ENCODE results near the gene CERK.

CERK gene

DNA sequence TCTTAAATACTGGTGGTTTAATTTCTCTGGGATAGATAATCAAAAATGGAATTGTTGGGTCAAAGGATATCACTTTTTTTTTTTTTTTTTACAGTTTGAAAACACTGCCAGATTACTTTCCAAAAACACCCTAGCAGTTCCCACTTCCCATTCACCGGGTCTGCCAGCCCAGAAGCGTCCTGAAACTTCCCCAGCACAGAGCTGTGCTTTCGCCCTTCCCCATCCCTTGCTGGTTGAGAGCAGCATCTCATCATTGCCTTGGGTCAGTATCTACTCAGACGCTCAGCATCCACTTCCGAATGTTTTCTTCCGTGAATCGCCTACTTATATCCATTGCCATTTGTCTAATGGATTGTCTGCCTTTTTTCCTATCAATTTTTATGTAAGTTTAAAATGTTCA lies 5.5 kb downstream of the CERK start:
- Histone ChIP-seq H3K36me3 (ENCODE audit: control insufficient read depth, insufficient read depth, low read length) (peaks cover 2% of the 10 kb centered on the region), H3K4me1 (ENCODE audit: control insufficient read depth, insufficient read depth, low read length) (peaks cover 27% of the 10 kb centered on the region), H3K9ac (ENCODE audit: low read length) (no peak overlapping the region), H3K27me3 (ENCODE audit: control insufficient read depth, insufficient read depth, low read length) (no peaks in the 10 kb centered on the region), H3K4me3 (ENCODE audit: low read length) (no peak overlapping the region), H3K27ac (ENCODE audit: low read depth, low read length) (no peak overlapping the region)

DNA sequence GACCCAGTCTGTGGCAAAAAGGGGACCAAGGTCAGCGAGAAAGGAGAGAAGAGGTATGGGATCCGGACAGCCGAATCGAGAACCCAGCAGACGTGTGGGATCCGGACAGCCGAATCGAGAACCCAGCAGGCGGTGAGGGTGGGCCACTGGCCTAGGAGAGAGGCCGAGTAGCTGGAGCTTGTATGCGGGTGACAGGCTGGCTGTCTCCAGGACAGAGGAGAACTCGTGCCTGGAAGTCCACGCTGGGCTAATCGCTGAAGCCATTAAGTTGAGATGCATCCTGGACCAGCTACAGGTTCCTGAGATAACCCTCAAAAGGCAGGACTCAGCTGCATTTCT lies 6.0 kb downstream of the CERK start:
- Histone ChIP-seq H3K4me3 (ENCODE audit: low read length) (no peak overlapping the region), H3K36me3 (ENCODE audit: control insufficient read depth, insufficient read depth, low read length) (peaks cover 2% of the 10 kb centered on the region), H3K27me3 (ENCODE audit: control insufficient read depth, insufficient read depth, low read length) (no peaks in the 10 kb centered on the region), H3K4me1 (ENCODE audit: control insufficient read depth, insufficient read depth, low read length) (peaks cover 27% of the 10 kb centered on the region), H3K27ac (ENCODE audit: low read depth, low read length) (no peak overlapping the region), H3K9ac (ENCODE audit: low read length) (no peak overlapping the region)

DNA sequence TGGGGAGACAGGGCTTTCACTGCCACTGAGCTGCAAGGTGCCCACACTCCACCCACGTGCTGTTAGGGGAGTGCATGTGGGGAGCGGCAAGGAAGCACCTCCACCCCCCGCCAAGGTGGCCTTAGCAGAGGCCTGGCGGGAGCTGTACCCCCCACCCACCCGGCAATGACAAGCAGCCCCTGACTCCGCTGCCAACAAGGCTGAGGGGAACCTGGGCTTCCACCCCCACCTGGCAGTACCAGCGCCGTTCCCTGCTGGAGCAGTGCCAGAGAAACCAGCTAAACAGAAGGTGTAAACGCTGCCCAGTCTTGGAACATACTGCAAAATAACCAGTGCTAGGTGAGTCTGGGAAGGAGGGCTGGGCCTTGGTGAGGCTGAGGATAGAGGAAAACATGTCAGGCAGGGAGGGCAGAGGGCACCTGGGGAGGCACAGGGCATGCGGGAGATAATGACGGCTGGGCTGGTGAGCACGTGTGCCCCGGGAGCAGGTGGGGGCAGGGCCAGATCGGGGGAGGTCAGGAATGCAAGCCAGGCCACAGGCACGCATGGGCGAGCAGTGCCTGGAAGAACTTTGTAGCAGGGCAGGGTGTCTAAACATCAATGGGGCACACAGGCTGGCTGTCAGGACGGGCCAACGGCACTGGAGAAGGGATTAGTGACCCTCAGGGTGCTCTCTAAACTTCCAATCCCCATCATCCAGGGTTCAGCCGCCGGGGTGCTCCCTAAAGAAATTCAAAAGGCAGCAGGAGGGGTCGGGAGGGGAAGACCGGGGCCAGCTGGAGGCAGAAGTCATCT lies 6.6 kb downstream of the CERK start:
- Histone ChIP-seq H3K36me3 (ENCODE audit: control insufficient read depth, insufficient read depth, low read length) (peaks cover 2% of the 10 kb centered on the region), H3K4me1 (ENCODE audit: control insufficient read depth, insufficient read depth, low read length) (peaks cover 22% of the 10 kb centered on the region), H3K4me3 (ENCODE audit: low read length) (peak overlapping the region; percentile 28), H3K9ac (ENCODE audit: low read length) (no peak overlapping the region), H3K27me3 (ENCODE audit: control insufficient read depth, insufficient read depth, low read length) (no peaks in the 10 kb centered on the region), H3K27ac (ENCODE audit: low read depth, low read length) (peak overlapping the region; percentile 9)

DNA sequence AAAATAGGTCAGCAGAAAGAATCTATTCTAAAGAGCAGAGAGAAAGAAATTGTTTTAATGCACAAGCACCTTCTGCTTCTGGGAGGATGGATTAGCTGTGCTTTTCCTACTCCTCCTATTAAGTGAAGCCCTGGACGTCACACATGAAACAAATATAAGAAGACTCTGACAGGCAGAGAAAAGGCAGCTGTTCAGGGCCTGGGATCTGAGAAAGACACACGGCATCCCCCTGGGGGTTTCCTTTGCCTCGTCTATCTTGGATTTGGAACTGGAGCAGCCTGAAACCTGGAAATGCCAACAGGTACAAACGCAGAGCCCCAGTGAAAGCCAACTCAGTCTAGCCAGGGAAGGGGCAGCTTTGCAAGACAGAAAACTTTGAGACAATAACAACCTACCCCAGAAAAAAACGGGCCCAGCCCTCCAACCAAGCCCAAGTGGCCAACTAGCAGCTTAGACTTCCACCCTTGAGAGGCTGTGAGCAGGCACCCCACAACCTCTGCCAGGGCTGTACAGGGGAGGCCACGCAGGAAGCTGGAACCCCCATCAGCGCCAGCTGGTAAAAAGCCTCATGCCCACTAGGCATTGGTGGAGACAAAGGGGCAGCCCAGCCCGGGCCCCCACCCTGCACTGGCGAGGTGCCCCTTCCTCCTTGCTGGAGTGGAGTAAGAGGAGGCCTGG lies 7.3 kb downstream of the CERK start:
- Histone ChIP-seq H3K4me1 (ENCODE audit: control insufficient read depth, insufficient read depth, low read length) (peaks cover 17% of the 10 kb centered on the region), H3K36me3 (ENCODE audit: control insufficient read depth, insufficient read depth, low read length) (peaks cover 2% of the 10 kb centered on the region), H3K9ac (ENCODE audit: low read length) (no peak overlapping the region), H3K4me3 (ENCODE audit: low read length) (no peak overlapping the region), H3K27me3 (ENCODE audit: control insufficient read depth, insufficient read depth, low read length) (no peaks in the 10 kb centered on the region), H3K27ac (ENCODE audit: low read depth, low read length) (no peak overlapping the region)

DNA sequence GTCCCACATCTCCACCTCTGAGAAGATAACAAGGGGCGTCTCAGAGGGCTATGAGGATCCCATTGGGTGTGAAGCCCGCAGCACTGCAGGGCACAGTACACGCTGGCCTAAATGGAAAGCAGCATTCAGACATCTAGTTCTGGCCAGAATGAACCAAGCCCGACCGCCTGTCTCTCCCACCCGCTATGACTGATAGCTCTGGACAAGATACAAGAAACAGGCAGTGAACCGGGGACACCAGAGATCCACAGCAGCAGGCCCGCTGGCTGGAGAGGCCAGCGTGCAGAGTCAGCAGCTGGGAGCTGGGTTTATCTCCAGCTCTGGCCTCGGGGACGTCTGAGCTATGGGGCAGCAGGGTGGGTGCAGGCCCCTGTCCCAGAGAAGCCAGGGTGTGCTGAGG lies 9.6 kb downstream of the CERK start:
- no peak overlapping the region for H3K4me3 ChIP-seq (ENCODE audit: low read length)
- no peak overlapping the region for H3K9ac ChIP-seq (ENCODE audit: low read length)
- H3K27me3 ChIP-seq (ENCODE audit: control insufficient read depth, insufficient read depth, low read length): no peaks in the 10 kb centered on the region
- H3K4me1 ChIP-seq (ENCODE audit: control insufficient read depth, insufficient read depth, low read length): peaks cover 4% of the 10 kb centered on the region
- peaks cover 5% of the 10 kb centered on the region for H3K36me3 ChIP-seq (ENCODE audit: control insufficient read depth, insufficient read depth, low read length)
- no peak overlapping the region for H3K27ac ChIP-seq (ENCODE audit: low read depth, low read length)

DNA sequence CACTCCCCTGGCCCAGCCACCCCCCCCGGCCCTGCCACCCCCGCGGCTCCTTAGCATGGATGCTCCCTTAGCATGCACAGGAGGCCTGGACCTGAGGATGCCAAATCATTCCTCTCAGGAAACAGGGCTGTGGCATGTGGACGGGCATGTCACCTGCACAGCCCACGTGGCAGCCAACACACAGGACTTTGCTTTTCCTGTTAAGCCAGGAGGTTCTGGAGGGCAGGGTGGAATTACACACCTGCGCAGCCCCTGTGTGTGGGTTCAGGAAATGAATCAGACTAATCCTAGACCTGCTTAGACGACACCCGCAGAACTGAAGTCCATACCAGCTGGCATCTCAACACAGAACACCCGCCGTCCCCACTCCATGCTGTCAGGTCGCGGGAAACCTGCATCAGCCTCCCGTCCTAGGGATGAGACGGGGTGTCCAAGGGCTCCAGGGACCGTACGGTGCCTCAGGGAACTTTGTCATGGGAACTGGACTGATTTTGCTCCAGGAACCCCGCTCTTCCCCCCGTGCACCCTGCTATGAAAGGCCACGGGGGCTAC lies 10.2 kb downstream of the CERK start:
- H3K27ac ChIP-seq (ENCODE audit: low read depth, low read length): no peak overlapping the region
- H3K36me3 ChIP-seq (ENCODE audit: control insufficient read depth, insufficient read depth, low read length): peaks cover 5% of the 10 kb centered on the region
- H3K9ac ChIP-seq (ENCODE audit: low read length): no peak overlapping the region
- H3K4me1 ChIP-seq (ENCODE audit: control insufficient read depth, insufficient read depth, low read length): peaks cover 4% of the 10 kb centered on the region
- H3K4me3 ChIP-seq (ENCODE audit: low read length): no peak overlapping the region
- H3K27me3 ChIP-seq (ENCODE audit: control insufficient read depth, insufficient read depth, low read length): no peaks in the 10 kb centered on the region

DNA sequence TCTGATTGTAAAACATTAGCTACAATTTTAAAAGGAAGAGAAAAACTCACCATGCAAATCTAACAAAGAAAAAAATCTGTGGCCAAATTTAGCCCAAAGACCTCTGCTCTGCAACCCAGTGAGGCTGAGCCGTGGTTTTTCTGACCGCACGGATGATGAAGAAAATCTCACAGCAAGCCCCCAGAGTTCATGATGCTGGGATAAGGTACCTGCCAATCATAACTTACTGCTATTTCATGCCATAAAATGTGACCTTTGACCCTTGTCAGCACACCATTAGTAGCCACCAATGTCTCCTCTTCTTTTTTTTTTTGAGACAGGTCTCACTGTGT lies 11.1 kb downstream of the CERK start:
- H3K27me3 ChIP-seq (ENCODE audit: control insufficient read depth, insufficient read depth, low read length): no peaks in the 10 kb centered on the region
- H3K4me1 ChIP-seq (ENCODE audit: control insufficient read depth, insufficient read depth, low read length): peaks cover 4% of the 10 kb centered on the region
- no peak overlapping the region for H3K9ac ChIP-seq (ENCODE audit: low read length)
- H3K4me3 ChIP-seq (ENCODE audit: low read length): no peak overlapping the region
- no peak overlapping the region for H3K27ac ChIP-seq (ENCODE audit: low read depth, low read length)
- H3K36me3 ChIP-seq (ENCODE audit: control insufficient read depth, insufficient read depth, low read length): peaks cover 5% of the 10 kb centered on the region

DNA sequence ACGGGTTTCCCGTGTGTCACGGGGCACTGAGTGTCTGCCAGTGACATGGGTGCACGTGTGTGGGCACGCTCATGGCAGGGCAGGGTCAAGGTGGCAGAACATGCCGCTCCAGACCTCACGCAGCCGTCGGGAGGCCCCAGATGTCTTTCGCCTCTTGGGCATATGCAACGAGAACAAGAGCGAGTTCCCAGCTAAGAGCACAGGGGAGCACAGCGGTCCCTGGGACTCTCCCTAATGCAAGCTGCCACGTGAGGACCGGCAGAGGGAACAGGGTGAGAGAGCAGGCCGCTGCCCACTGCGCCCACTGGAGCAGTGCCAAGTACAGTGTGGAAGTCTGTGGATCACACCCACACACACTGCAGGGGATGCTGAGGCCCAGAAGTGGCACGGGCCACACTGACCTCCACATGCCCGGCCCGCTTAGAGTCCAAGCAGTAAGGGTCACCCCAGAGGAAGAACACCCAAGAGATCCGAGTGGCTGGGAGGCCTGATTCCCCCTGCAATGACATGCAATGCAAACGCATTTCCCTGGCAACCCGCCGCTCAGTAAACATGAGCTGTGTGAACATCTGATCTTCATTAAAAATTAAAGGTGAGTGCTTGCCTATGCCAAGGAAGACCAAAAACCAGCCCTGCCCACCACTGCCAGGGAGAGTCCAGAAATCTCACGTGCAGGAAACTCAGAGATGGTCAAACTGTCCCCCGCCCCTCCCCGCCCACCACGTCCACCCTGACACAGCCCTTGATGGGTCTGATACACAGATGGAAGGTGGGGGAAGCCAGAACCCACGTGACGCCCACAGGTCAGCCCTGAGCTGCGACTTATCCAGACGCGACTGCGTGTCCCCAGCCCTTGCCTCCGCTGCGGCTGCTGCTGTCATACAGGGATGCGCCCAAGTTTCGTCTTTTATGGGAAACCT lies 11.7 kb downstream of the CERK start:
- Histone ChIP-seq H3K27me3 (ENCODE audit: control insufficient read depth, insufficient read depth, low read length) (no peaks in the 10 kb centered on the region), H3K4me3 (ENCODE audit: low read length) (no peak overlapping the region), H3K9ac (ENCODE audit: low read length) (no peak overlapping the region), H3K4me1 (ENCODE audit: control insufficient read depth, insufficient read depth, low read length) (peaks cover 1% of the 10 kb centered on the region), H3K27ac (ENCODE audit: low read depth, low read length) (no peak overlapping the region), H3K36me3 (ENCODE audit: control insufficient read depth, insufficient read depth, low read length) (peaks cover 5% of the 10 kb centered on the region)

DNA sequence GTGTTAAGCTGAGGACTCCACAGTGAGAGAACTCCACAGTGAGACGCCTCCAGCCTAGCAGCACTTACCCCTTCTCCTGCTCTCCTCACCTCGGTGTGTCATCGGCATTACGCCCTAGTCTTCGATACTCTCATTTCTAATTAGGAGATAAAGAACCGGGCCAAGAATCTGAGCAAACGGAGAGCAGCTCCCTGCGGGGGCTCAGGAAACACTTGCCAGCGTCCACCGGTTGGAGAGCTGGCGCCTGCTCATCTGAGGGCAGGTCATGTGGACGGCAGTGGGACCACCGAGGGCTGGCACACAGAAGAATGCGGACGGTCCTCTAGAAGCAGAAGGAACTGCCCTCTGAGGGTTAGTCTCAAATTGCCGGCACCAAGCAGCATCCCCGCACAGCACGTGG lies 13.0 kb downstream of the CERK start:
- H3K9ac ChIP-seq (ENCODE audit: low read length): no peak overlapping the region
- peaks cover 5% of the 10 kb centered on the region for H3K36me3 ChIP-seq (ENCODE audit: control insufficient read depth, insufficient read depth, low read length)
- no peaks in the 10 kb centered on the region for H3K4me1 ChIP-seq (ENCODE audit: control insufficient read depth, insufficient read depth, low read length)
- no peaks in the 10 kb centered on the region for H3K27me3 ChIP-seq (ENCODE audit: control insufficient read depth, insufficient read depth, low read length)
- no peak overlapping the region for H3K27ac ChIP-seq (ENCODE audit: low read depth, low read length)
- H3K4me3 ChIP-seq (ENCODE audit: low read length): no peak overlapping the region

DNA sequence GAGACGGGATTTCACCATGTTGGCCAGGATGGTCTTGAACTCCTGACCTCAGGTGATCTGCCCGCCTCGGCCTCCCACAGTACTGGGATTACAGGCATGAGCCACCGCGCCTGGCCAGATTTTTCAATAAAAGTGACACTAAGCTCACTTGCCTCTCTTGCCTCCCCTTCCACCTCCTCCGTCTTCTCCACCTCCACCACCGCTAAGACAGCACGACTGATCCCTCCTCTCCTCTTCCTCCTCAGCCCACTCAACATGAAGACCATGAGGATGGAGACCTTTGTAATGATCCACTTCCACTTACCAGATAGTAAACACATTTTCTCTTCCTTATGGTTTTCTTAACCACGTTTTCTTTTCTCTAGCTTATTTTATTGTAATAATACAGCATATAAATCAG lies 14.2 kb downstream of the CERK start:
- Histone ChIP-seq H3K27ac (ENCODE audit: low read depth, low read length) (no peak overlapping the region), H3K9ac (ENCODE audit: low read length) (no peak overlapping the region), H3K4me3 (ENCODE audit: low read length) (no peak overlapping the region), H3K27me3 (ENCODE audit: control insufficient read depth, insufficient read depth, low read length) (no peaks in the 10 kb centered on the region), H3K4me1 (ENCODE audit: control insufficient read depth, insufficient read depth, low read length) (no peaks in the 10 kb centered on the region), H3K36me3 (ENCODE audit: control insufficient read depth, insufficient read depth, low read length) (peaks cover 12% of the 10 kb centered on the region)

DNA sequence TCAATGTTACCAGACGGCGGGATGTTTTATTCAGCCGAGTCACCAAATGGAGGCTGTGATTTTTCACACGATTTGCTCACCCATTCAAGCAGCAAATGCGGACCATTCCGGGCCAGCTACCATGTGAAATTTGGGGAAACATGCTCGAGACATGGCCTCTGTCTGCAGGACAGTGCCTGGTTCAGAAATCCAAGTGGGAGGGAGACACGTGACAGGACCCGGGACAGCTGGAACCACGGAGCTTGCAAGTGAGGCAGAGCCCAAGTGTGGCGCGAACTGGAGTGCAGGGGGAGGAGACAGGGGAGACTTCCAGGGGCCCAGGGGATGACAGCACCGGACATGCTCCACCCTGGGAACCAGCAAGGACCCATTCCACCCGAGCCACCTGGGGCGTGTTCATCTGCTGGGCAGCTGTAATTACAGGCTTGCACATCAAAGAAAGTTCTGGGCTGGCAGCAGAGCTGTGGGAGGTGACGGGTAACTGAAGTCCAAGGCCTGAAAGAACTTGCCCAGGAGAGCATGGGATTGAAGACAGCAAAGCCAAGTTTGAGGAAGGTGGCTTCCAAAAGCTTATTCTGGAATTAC lies 16.5 kb downstream of the CERK start:
- no peak overlapping the region for H3K4me3 ChIP-seq (ENCODE audit: low read length)
- peaks cover 23% of the 10 kb centered on the region for H3K36me3 ChIP-seq (ENCODE audit: control insufficient read depth, insufficient read depth, low read length)
- H3K9ac ChIP-seq (ENCODE audit: low read length): no peak overlapping the region
- H3K27me3 ChIP-seq (ENCODE audit: control insufficient read depth, insufficient read depth, low read length): no peaks in the 10 kb centered on the region
- H3K27ac ChIP-seq (ENCODE audit: low read depth, low read length): no peak overlapping the region
- H3K4me1 ChIP-seq (ENCODE audit: control insufficient read depth, insufficient read depth, low read length): no peaks in the 10 kb centered on the region

DNA sequence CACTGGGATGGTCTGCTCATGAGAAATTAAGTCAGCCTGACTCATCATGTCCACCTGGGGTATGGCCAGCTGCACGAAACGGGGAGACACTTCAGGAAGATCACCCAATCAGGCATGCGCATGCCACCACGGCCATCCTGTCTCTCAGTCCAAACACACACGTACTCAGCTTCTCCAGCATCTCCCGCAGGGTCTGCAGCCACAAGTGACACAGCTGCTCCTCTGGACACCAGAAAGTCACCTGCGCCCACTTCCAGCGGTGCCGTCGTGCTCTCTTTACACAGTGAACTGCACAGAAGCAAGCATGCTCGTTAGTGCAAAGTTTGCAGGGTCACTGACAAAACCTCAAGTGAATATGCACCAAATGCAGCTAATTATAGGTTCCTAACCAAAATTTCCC lies 18.1 kb downstream of the CERK start:
- H3K4me1 ChIP-seq (ENCODE audit: control insufficient read depth, insufficient read depth, low read length): no peaks in the 10 kb centered on the region
- no peak overlapping the region for H3K4me3 ChIP-seq (ENCODE audit: low read length)
- no peak overlapping the region for H3K27ac ChIP-seq (ENCODE audit: low read depth, low read length)
- H3K27me3 ChIP-seq (ENCODE audit: control insufficient read depth, insufficient read depth, low read length): no peaks in the 10 kb centered on the region
- peaks cover 23% of the 10 kb centered on the region for H3K36me3 ChIP-seq (ENCODE audit: control insufficient read depth, insufficient read depth, low read length)
- H3K9ac ChIP-seq (ENCODE audit: low read length): no peak overlapping the region
